Neural cell (in vitro differentiated cells): Measurements from ENCODE around the gene GSDME.

ENCODE experiments used
- CTCF ChIP-seq: fragments of 450-650 bp; IDR thresholded peaks from 2 replicates; pipeline ENCODE4 v1.5.1; 2014; ENCODE audit warnings: antibody characterized with exemption, mild to moderate bottlenecking, moderate library complexity; ENCODE audit not compliant: poor library complexity, severe bottlenecking
- EP300 ChIP-seq: fragments of 450-650 bp; conservative IDR thresholded peaks from 2 replicates; pipeline ENCODE4 v1.6.1; 2014; ENCODE audit warnings: antibody characterized with exemption, mild to moderate bottlenecking, moderate library complexity; ENCODE audit not compliant: poor library complexity, severe bottlenecking
- EZH2 ChIP-seq: fragments of 200-600, 300-800 bp; shearing (Covaris generic), sonication (generic); IDR thresholded peaks from 2 replicates; pipeline ENCODE4 v1.6.1; 2014; ENCODE audit warnings: antibody characterized with exemption, low read length, borderline replicate concordance, mild to moderate bottlenecking; ENCODE audit not compliant: insufficient read depth, poor library complexity, severe bottlenecking
- MXI1 ChIP-seq: fragments of 450-650 bp; conservative IDR thresholded peaks from 2 replicates; pipeline ENCODE4 v1.6.1; 2014; ENCODE audit warnings: antibody characterized with exemption, mild to moderate bottlenecking; ENCODE audit not compliant: poor library complexity, severe bottlenecking
- POLR2AphosphoS5 ChIP-seq: IDR thresholded peaks from 2 replicates; pipeline ENCODE4 v1.6.1; 2012
- RAD21 ChIP-seq: fragments of 450-650 bp; conservative IDR thresholded peaks from 2 replicates; pipeline ENCODE4 v1.6.1; 2014; ENCODE audit warnings: antibody characterized with exemption, mild to moderate bottlenecking, moderate library complexity
- REST ChIP-seq: IDR thresholded peaks from 2 replicates; pipeline ENCODE4 v1.6.1; 2012; ENCODE audit warnings: borderline replicate concordance
- SMC3 ChIP-seq: fragments of 450-650 bp; conservative IDR thresholded peaks from 2 replicates; pipeline ENCODE4 v1.6.1; 2014; ENCODE audit warnings: antibody characterized with exemption, mild to moderate bottlenecking, moderate library complexity; ENCODE audit not compliant: poor library complexity
- TAF1 ChIP-seq: IDR thresholded peaks from 2 replicates; pipeline ENCODE4 v1.6.1; 2012; ENCODE audit warnings: low read depth

- no peak for TF ChIP-seq CTCF
- TF ChIP-seq RAD21 = no peak
- TF ChIP-seq TAF1 = no peak
- no peak for TF ChIP-seq REST
- no peak for TF ChIP-seq EZH2
- no peak for TF ChIP-seq POLR2AphosphoS5
- no peak for TF ChIP-seq MXI1
- no peak for TF ChIP-seq SMC3
- no peak for TF ChIP-seq EP300
Observed at GRCh38 chr7:24795407-24795767, 38.1 kb upstream of the GSDME start.
